ENCODE data around the gene KRTAP4-9. TPM values are rescaled to one million over a fixed set of nuclear protein-coding genes. Genes with fewer than 3 reads are reported as not detected.

Gene KRTAP4-9
- polyA plus RNA-seq, 1 donor from 2014 or later: not detected

- Histone ChIP-seq H3F3A (ENCODE audit: insufficient read depth, low read length, poor library complexity, severe bottlenecking) (no peaks in the 10 kb centered on the region), H3K36me3 (ENCODE audit: insufficient read depth, low read length) (no peaks in the 10 kb centered on the region), H2AFZ (ENCODE audit: low read depth, low read length) (no peak within 1 kb of the TSS), H3K27ac (ENCODE audit: low read length) (no peak within 1 kb of the TSS), H4K20me1 (ENCODE audit: insufficient read depth) (no peaks in the 10 kb centered on the region), H3K4me2 (ENCODE audit: low read length) (no peak within 1 kb of the TSS), H3K4me3 (ENCODE audit: low read length) (no peak within 1 kb of the TSS), H3K79me2 (replicated peaks; ENCODE audit: insufficient read depth, low read length) (no peaks in the 10 kb centered on the region), H3K9ac (ENCODE audit: low read length) (no peak within 1 kb of the TSS), H3K27me3 (ENCODE audit: insufficient read depth, low read depth, low read length) (no peaks in the 10 kb centered on the region), H3K9me2 (ENCODE audit: insufficient read depth, low read length) (no peaks in the 10 kb centered on the region), H3K9me3 (ENCODE audit: low read length) (no peaks in the 10 kb centered on the region)
- TF ChIP-seq RAD21 (conservative IDR thresholded peaks at IDR 0.05) (no peak), EP300 (conservative IDR thresholded peaks at IDR 0.05; ENCODE audit: poor library complexity, severe bottlenecking) (no peak), TAF1 (IDR thresholded peaks at IDR 0.05; ENCODE audit: low read depth) (no peak), MXI1 (conservative IDR thresholded peaks at IDR 0.05; ENCODE audit: poor library complexity, severe bottlenecking) (no peak), CTCF (IDR thresholded peaks at IDR 0.05; ENCODE audit: poor library complexity, severe bottlenecking) (no peak), EZH2 (IDR thresholded peaks at IDR 0.05; ENCODE audit: borderline replicate concordance, insufficient read depth, low read length, poor library complexity, severe bottlenecking) (no peak), REST (IDR thresholded peaks at IDR 0.05; ENCODE audit: borderline replicate concordance) (no peak), SMC3 (conservative IDR thresholded peaks at IDR 0.05; ENCODE audit: poor library complexity) (no peak), POLR2AphosphoS5 (IDR thresholded peaks at IDR 0.05) (no peak)
These were observed 3.5 kb upstream of the KRTAP4-9 start, which contains the start of gene KRTAP4-16 for GRCh38 chr17:41101586-41102259. TSS of gene KRTAP4-16 (minus strand) at chr17:41102209. CDS start at chr17:41102209, 0 bp downstream.

- Histone ChIP-seq H3K4me3 (ENCODE audit: low read length) (no peak overlapping the region), H3K79me2 (replicated peaks; ENCODE audit: insufficient read depth, low read length) (no peaks in the 10 kb centered on the region), H3K9me2 (ENCODE audit: insufficient read depth, low read length) (no peaks in the 10 kb centered on the region), H3K27me3 (ENCODE audit: insufficient read depth, low read depth, low read length) (no peaks in the 10 kb centered on the region), H3K36me3 (ENCODE audit: insufficient read depth, low read length) (no peaks in the 10 kb centered on the region), H3K9ac (ENCODE audit: low read length) (no peak overlapping the region), H3K4me2 (ENCODE audit: low read length) (no peak overlapping the region), H3K9me3 (ENCODE audit: low read length) (no peaks in the 10 kb centered on the region), H2AFZ (ENCODE audit: low read depth, low read length) (no peak overlapping the region), H3K27ac (ENCODE audit: low read length) (no peak overlapping the region), H3F3A (ENCODE audit: insufficient read depth, low read length, poor library complexity, severe bottlenecking) (no peaks in the 10 kb centered on the region), H4K20me1 (ENCODE audit: insufficient read depth) (no peaks in the 10 kb centered on the region)
- no peak for TF ChIP-seq MXI1 (conservative IDR thresholded peaks at IDR 0.05; ENCODE audit: poor library complexity, severe bottlenecking)
- TF ChIP-seq SMC3 (conservative IDR thresholded peaks at IDR 0.05; ENCODE audit: poor library complexity): no peak
- no peak for TF ChIP-seq CTCF (IDR thresholded peaks at IDR 0.05; ENCODE audit: poor library complexity, severe bottlenecking)
- no peak for TF ChIP-seq EZH2 (IDR thresholded peaks at IDR 0.05; ENCODE audit: borderline replicate concordance, insufficient read depth, low read length, poor library complexity, severe bottlenecking)
- no peak for TF ChIP-seq POLR2AphosphoS5 (IDR thresholded peaks at IDR 0.05)
- TF ChIP-seq REST (IDR thresholded peaks at IDR 0.05; ENCODE audit: borderline replicate concordance): no peak
- TF ChIP-seq EP300 (conservative IDR thresholded peaks at IDR 0.05; ENCODE audit: poor library complexity, severe bottlenecking): no peak
- TF ChIP-seq RAD21 (conservative IDR thresholded peaks at IDR 0.05): no peak
- TF ChIP-seq TAF1 (IDR thresholded peaks at IDR 0.05; ENCODE audit: low read depth): no peak
These were observed 1.3 kb upstream of the KRTAP4-9 start for GRCh38 chr17:41103896-41104295.

Data from neural cell (in vitro differentiated cells).